Endodermal cell (in vitro differentiated cells): ENCODE results near the gene MCTP2. TPM values are rescaled to one million over a fixed set of nuclear protein-coding genes. Genes with fewer than 3 reads are reported as not detected.

ENCODE experiments used
- DNase-seq: peaks from one replicate; pipeline ENCODE4 v3.0.0-alpha.2; 2017
- H3K27ac ChIP-seq: 2 replicates; pipeline ENCODE4 v1.5.1; 2013; ENCODE audit warnings: mild to moderate bottlenecking, low read depth, low read length, moderate library complexity
- H3K27me3 ChIP-seq: 2 replicates; pipeline ENCODE4 v1.6.1; 2013; ENCODE audit warnings: mild to moderate bottlenecking, low read length, moderate library complexity; ENCODE audit not compliant: insufficient read depth, control insufficient read depth, poor library complexity, severe bottlenecking
- H3K36me3 ChIP-seq: 2 replicates; pipeline ENCODE4 v1.7.0; 2013; ENCODE audit warnings: mild to moderate bottlenecking, low read length, moderate library complexity; ENCODE audit not compliant: control insufficient read depth, insufficient read depth
- H3K4me1 ChIP-seq: one replicate; pipeline ENCODE4 v1.7.0; 2013; ENCODE audit warnings: low read length; ENCODE audit not compliant: control insufficient read depth, insufficient read depth
- H3K4me3 ChIP-seq: 2 replicates; pipeline ENCODE4 v1.5.1; 2013; ENCODE audit warnings: mild to moderate bottlenecking, low read length, moderate library complexity
- H3K9ac ChIP-seq: 2 replicates; pipeline ENCODE4 v1.6.1; 2013; ENCODE audit warnings: mild to moderate bottlenecking, low read length, moderate library complexity; ENCODE audit not compliant: poor library complexity, severe bottlenecking; ENCODE audit errors: extremely low read depth
- H3K9me3 ChIP-seq: 2 replicates; pipeline ENCODE4 v1.6.1; 2013; ENCODE audit warnings: mild to moderate bottlenecking, low read length, moderate library complexity; ENCODE audit not compliant: control insufficient read depth
- H3K27ac Mint-ChIP-seq: 2 replicates; pipeline ENCODE4 v1.8.0; 2020; ENCODE audit warnings: mixed read lengths
- H3K27me3 Mint-ChIP-seq: 2 replicates; pipeline ENCODE4 v1.8.0; 2021; ENCODE audit warnings: mild to moderate bottlenecking, mixed read lengths; ENCODE audit not compliant: insufficient read depth
- H3K36me3 Mint-ChIP-seq: 2 replicates; pipeline ENCODE4 v1.8.0; 2020; ENCODE audit warnings: low read depth, mixed read lengths
- H3K4me1 Mint-ChIP-seq: 2 replicates; pipeline ENCODE4 v1.8.0; 2020; ENCODE audit warnings: mixed read lengths
- H3K4me3 Mint-ChIP-seq: 2 replicates; pipeline ENCODE4 v1.8.0; 2020; ENCODE audit warnings: mild to moderate bottlenecking, moderate library complexity, mixed read lengths
- H3K9me3 Mint-ChIP-seq: 2 replicates; pipeline ENCODE4 v1.8.0; 2020; ENCODE audit warnings: mild to moderate bottlenecking, mixed read lengths
- CTCF ChIP-seq: fragments of 200-600 bp; sonication (generic); conservative IDR thresholded peaks from 2 replicates; pipeline ENCODE4 v1.5.0; 2021; ENCODE audit warnings: antibody characterized with exemption, mild to moderate bottlenecking
- WGBS, 2 experiments: methylation state at CpG; one replicate each; pipeline versions ENCODE4 v1.1.5 to v1.1.7; 2013; ENCODE audit warnings: missing lambda C conversion rate in 2 of 2, mixed read lengths in 1 of 2; ENCODE audit not compliant: insufficient coverage in 1 of 2, insufficient read length in 1 of 2; 5-methylcytosine and 5-hydroxymethylcytosine counted together
- total RNA-seq, 2 donors: library from RNA; stranded (reverse); fragmentation: NEBNext Ultra II Directional in 1 of 2; extraction: Animal tissue kit (Norgen Biotek cat#: 25700) in 1 of 2; gene quantifications; 2 replicates in 1 of 2; 3 replicates in 1 of 2; pipeline ENCODE4 v1.2.1, GENCODE V29; 2021

The MCTP2 gene
- total RNA-seq, 2 donors from 2014 or later, result 9.2 to 12.1 TPM

- DNase-seq, result no peak
- Histone ChIP-seq H3K9me3 (no peaks in the 10 kb centered on the region), H3K27ac (no peak overlapping the region), H3K36me3 (no peaks in the 10 kb centered on the region), H3K4me1 (no peaks in the 10 kb centered on the region), H3K27me3 (no peaks in the 10 kb centered on the region), H3K4me3 (no peak overlapping the region), H3K9ac (no peak overlapping the region)
- TF ChIP-seq CTCF, result no peak
- H3K27me3 Mint-ChIP-seq, result no peaks in the 10 kb centered on the region
- peaks cover 13% of the 10 kb centered on the region for H3K4me1 Mint-ChIP-seq
- H3K9me3 Mint-ChIP-seq, result peaks cover 2% of the 10 kb centered on the region
- no peak overlapping the region for H3K27ac Mint-ChIP-seq
- no peak overlapping the region for H3K4me3 Mint-ChIP-seq
- WGBS, 2 experiments, result no CpG with 5 or more reads among the region's 4 CpGs
- H3K36me3 Mint-ChIP-seq, result peaks cover 6% of the 10 kb centered on the region
Measured at GRCh38 chr15:94385441-94385840, 154.1 kb downstream of the MCTP2 start.

- no peak for TF ChIP-seq CTCF
- Histone ChIP-seq H3K27me3 (no peaks in the 10 kb centered on the region), H3K4me1 (no peaks in the 10 kb centered on the region), H3K4me3 (no peak overlapping the region), H3K27ac (no peak overlapping the region), H3K36me3 (no peaks in the 10 kb centered on the region), H3K9me3 (no peaks in the 10 kb centered on the region), H3K9ac (no peak overlapping the region)
- no peak for DNase-seq
- no peak overlapping the region for H3K27ac Mint-ChIP-seq
- peaks cover 11% of the 10 kb centered on the region for H3K4me1 Mint-ChIP-seq
- H3K27me3 Mint-ChIP-seq, result no peaks in the 10 kb centered on the region
- no peak overlapping the region for H3K4me3 Mint-ChIP-seq
- WGBS, 2 experiments, result 93 to 98% methylated on average over 4 to 7 of the region's 7 CpGs
- peaks cover 2% of the 10 kb centered on the region for H3K9me3 Mint-ChIP-seq
- H3K36me3 Mint-ChIP-seq, result peaks cover 6% of the 10 kb centered on the region
Measured at GRCh38 chr15:94386351-94386750, 155.0 kb downstream of the MCTP2 start.

- Mint-ChIP-seq H3K4me1 (peaks cover 5% of the 10 kb centered on the region), H3K9me3 (peaks cover 2% of the 10 kb centered on the region), H3K4me3 (no peak overlapping the region), H3K27me3 (no peaks in the 10 kb centered on the region), H3K36me3 (peaks cover 6% of the 10 kb centered on the region), H3K27ac (no peak overlapping the region)
- Histone ChIP-seq H3K4me3 (no peak overlapping the region), H3K27ac (no peak overlapping the region), H3K4me1 (no peaks in the 10 kb centered on the region), H3K36me3 (no peaks in the 10 kb centered on the region), H3K9ac (no peak overlapping the region), H3K27me3 (no peaks in the 10 kb centered on the region), H3K9me3 (no peaks in the 10 kb centered on the region)
- TF ChIP-seq CTCF, result no peak
- WGBS, 2 experiments, result 82 to 93% methylated on average over 2 of the region's 2 CpGs
- DNase-seq, result no peak
Measured at GRCh38 chr15:94387442-94387841, 156.1 kb downstream of the MCTP2 start.
